Mesothelial cell of epicardium (in vitro differentiated cells): ENCODE results near the gene DAW1. TPM values are rescaled to one million over a fixed set of nuclear protein-coding genes. Genes with fewer than 3 reads are reported as not detected.
A peak's percentile ranks its signal among the peaks of the same experiment; 100 is the strongest.

Source experiments
- DNase-seq, 2 experiments: peaks; one replicate each; pipeline ENCODE4 v3.0.0; 2021; ENCODE audit warnings: low spot score in 2 of 2; ENCODE audit not compliant: unreplicated experiment in 2 of 2
- H3K27ac Mint-ChIP-seq: 2 replicates; pipeline ENCODE4 v1.8.0; 2021; ENCODE audit warnings: mixed read lengths
- H3K27me3 Mint-ChIP-seq: 2 replicates; pipeline ENCODE4 v1.8.0; 2021; ENCODE audit warnings: low read depth, mixed read lengths
- H3K36me3 Mint-ChIP-seq: 2 replicates; pipeline ENCODE4 v1.8.0; 2021; ENCODE audit warnings: mixed read lengths
- H3K4me1 Mint-ChIP-seq: 2 replicates; pipeline ENCODE4 v1.8.0; 2021; ENCODE audit warnings: mixed read lengths
- H3K4me3 Mint-ChIP-seq: 2 replicates; pipeline ENCODE4 v1.8.0; 2021; ENCODE audit warnings: mild to moderate bottlenecking, moderate library complexity, mixed read lengths
- H3K9me3 Mint-ChIP-seq: 2 replicates; pipeline ENCODE4 v1.8.0; 2021; ENCODE audit warnings: mixed read lengths
- total RNA-seq: library from RNA; stranded (reverse); gene quantifications from 3 replicates; pipeline ENCODE4 v1.2.1, GENCODE V29; 2021
- TF ChIP-seq, protein P1 (sequence below): fragments of 200-600 bp; sonication (generic); IDR thresholded peaks from one replicate; pipeline ENCODE4 v1.5.0; 2021; ENCODE audit warnings: antibody characterized with exemption; ENCODE audit not compliant: unreplicated experiment

Gene DAW1
- total RNA-seq, 1 donor from 2014 or later, result not detected

DNA sequence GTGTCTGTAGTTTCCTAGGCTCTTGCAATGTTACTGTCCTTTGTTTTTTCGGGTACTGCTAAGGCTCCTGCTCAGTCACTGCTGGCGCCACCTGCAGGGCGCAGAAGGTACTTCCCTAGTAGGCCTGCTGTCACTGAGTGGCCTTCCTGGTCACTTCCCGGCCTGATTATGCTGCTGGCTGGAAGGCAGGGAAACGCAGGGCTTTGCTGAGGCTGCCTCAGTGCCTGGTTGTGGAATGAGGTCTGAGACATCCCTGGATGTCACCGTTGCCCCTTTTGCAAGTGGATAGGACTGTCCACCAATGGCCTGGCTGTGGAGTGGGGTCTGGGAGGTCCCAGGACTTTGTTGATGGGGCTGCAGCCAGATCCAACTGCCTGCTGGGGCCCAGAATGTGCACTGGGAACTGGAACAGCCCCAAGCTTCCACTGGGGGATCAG, 13.1 kb downstream of the DAW1 start:
- no peaks in the 10 kb centered on the region for H3K27me3 Mint-ChIP-seq
- TF ChIP-seq, protein P1, sequence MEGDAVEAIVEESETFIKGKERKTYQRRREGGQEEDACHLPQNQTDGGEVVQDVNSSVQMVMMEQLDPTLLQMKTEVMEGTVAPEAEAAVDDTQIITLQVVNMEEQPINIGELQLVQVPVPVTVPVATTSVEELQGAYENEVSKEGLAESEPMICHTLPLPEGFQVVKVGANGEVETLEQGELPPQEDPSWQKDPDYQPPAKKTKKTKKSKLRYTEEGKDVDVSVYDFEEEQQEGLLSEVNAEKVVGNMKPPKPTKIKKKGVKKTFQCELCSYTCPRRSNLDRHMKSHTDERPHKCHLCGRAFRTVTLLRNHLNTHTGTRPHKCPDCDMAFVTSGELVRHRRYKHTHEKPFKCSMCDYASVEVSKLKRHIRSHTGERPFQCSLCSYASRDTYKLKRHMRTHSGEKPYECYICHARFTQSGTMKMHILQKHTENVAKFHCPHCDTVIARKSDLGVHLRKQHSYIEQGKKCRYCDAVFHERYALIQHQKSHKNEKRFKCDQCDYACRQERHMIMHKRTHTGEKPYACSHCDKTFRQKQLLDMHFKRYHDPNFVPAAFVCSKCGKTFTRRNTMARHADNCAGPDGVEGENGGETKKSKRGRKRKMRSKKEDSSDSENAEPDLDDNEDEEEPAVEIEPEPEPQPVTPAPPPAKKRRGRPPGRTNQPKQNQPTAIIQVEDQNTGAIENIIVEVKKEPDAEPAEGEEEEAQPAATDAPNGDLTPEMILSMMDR, result peak; percentile 74
- no peaks in the 10 kb centered on the region for H3K36me3 Mint-ChIP-seq
- no peaks in the 10 kb centered on the region for H3K9me3 Mint-ChIP-seq
- no peak overlapping the region for H3K4me3 Mint-ChIP-seq
- DNase-seq, result peak in 1 of 2 experiments; percentile 64
- no peak overlapping the region for H3K27ac Mint-ChIP-seq
- H3K4me1 Mint-ChIP-seq, result peaks cover 3% of the 10 kb centered on the region

DNA sequence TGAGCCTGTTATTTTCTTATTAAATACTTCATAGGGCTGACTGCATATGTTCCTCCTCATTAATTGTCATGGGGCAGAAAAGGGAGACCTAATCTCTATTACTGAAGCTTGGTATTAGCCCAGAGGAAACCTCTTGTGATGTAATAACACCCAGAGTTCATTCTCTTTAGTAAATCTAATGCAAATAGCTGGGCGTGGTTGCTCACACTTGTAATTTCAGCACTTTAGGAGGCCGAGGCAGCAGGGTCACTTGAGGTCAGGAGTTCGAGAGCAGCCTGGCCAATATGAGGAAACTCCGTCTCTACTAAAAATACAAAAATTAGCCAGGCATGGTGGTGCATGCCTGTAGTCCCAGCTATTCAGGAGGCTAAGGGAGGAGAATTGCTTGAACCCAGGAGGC, 14.7 kb downstream of the DAW1 start:
- Mint-ChIP-seq H3K36me3 (no peaks in the 10 kb centered on the region), H3K4me1 (no peaks in the 10 kb centered on the region), H3K9me3 (no peaks in the 10 kb centered on the region), H3K27ac (no peak overlapping the region), H3K4me3 (no peak overlapping the region), H3K27me3 (no peaks in the 10 kb centered on the region)
- DNase-seq, result no peak
- TF ChIP-seq, protein P1, result no peak

DNA sequence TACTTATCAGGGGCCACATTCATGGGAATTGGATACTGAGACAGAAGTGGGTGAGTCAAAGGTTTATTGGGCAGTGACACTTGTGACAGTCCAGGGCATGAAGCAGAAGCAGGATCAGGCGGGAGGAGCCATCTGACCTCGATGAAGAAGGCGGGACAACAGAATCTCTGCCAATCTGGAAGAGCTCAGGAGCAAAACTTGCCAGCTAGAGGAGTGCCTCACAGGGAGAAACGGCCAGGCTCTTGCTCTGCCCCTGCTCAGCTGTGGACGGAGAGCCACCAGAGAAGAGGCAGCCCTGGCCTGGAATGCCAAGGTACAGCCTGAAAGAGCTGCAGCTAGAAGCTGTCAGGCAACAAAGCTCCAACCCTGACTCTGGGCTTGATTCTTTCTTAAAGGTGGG, 16.9 kb downstream of the DAW1 start:
- TF ChIP-seq, protein P1, result no peak
- no peak overlapping the region for H3K4me3 Mint-ChIP-seq
- H3K36me3 Mint-ChIP-seq, result no peaks in the 10 kb centered on the region
- H3K27ac Mint-ChIP-seq, result no peak overlapping the region
- H3K9me3 Mint-ChIP-seq, result no peaks in the 10 kb centered on the region
- H3K4me1 Mint-ChIP-seq, result no peaks in the 10 kb centered on the region
- DNase-seq, result no peak
- H3K27me3 Mint-ChIP-seq, result no peaks in the 10 kb centered on the region

DNA sequence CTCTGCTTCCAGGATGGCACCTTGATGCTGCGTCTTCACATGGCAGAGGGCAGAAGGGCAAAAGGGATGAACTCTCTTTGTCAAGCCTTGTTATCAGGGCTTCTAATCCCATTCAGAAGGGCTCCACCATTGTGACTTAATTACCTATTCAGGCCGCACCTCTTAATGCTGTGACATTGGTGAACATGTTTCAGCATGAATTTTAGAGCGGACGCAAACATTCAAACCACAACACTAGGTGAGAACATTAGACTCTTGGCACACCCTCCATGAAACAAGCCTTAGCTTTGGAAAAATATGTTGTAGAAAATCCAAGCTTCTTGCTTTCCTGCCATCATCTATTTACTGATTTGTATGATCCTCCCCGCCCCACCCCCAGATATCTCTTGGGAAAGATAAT, 17.9 kb downstream of the DAW1 start:
- TF ChIP-seq, protein P1, result no peak

DNA sequence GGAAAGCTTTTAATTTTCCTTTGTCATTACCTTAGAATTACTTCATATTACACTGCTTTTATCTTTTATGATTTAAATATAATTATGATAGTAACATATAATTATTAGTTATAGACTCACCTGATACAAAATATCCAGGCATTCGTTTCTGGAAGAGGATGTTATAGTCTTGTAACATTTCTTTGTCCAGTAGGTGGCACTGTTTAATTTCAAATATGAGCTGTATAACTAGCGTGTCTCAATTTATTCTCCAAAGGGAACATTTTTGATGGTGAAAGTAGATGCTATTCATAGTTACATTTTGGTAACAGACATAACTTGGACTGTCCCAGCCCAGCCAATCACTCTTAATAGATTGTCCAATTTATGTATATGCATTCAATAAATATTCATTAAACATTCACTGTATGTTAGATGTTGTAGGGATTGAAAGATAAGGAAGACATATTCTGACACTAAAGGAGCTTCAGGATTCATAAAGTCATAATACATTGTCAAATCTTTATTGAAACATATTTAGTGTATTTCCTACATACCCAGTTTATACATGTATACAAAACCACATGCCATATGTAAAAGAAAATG, 19.2 kb downstream of the DAW1 start:
- Mint-ChIP-seq H3K27ac (no peak overlapping the region), H3K4me1 (no peaks in the 10 kb centered on the region), H3K36me3 (no peaks in the 10 kb centered on the region), H3K27me3 (peaks cover 6% of the 10 kb centered on the region), H3K9me3 (no peaks in the 10 kb centered on the region), H3K4me3 (no peak overlapping the region)
- TF ChIP-seq, protein P1, result peak; percentile 90
- DNase-seq, result no peak

More for the DNA sequence above, 17.9 kb downstream of the DAW1 start:
- Mint-ChIP-seq H3K4me3 (no peak overlapping the region), H3K9me3 (no peaks in the 10 kb centered on the region), H3K27ac (no peak overlapping the region), H3K36me3 (no peaks in the 10 kb centered on the region), H3K27me3 (peaks cover 2% of the 10 kb centered on the region), H3K4me1 (no peaks in the 10 kb centered on the region)
- no peak for DNase-seq

DNA sequence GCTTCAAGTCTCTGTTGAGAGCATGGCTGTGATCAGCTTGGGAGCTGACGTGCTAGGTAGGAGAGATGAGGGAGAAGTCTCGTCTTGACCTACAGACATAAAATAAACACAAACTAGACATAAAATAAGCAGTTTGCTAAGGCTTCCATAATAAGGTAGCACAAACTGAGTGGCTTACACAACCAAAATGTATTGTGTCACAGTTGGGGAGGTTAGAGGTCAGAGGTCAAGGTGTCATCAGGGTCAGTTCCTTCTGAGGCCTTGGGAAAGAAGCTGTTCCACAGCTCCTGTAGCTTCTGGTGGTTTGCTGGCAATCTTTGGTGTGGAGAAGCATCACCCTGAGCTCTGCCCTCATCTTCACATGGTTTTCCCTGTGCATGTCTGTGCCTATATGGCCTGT, 20.2 kb downstream of the DAW1 start:
- no peak overlapping the region for H3K27ac Mint-ChIP-seq
- no peak overlapping the region for H3K4me3 Mint-ChIP-seq
- no peaks in the 10 kb centered on the region for H3K36me3 Mint-ChIP-seq
- no peaks in the 10 kb centered on the region for H3K4me1 Mint-ChIP-seq
- peaks cover 9% of the 10 kb centered on the region for H3K27me3 Mint-ChIP-seq
- TF ChIP-seq, protein P1, result no peak
- DNase-seq, result no peak
- H3K9me3 Mint-ChIP-seq, result no peaks in the 10 kb centered on the region
